ENCODE data around the gene MGMT. TPM values are rescaled to one million over a fixed set of nuclear protein-coding genes. Genes with fewer than 3 reads are reported as not detected.

The MGMT gene
- total and polyA plus RNA-seq, 4 donors: 28.2 to 79.1 (median 46.0) TPM

GRCh38 chr10:129704225-129704624, 237.2 kb downstream of the MGMT start:
- H3K9ac ChIP-seq (ENCODE audit: low read depth in 1 of 2, low read length in 2 of 2): no peak overlapping the region
- H3K4me3 ChIP-seq (ENCODE audit: low read depth in 1 of 3, low read length in 3 of 3): no peak overlapping the region
- no peak overlapping the region for H3K27ac ChIP-seq (ENCODE audit: low read depth in 1 of 2, low read length in 2 of 2)
- H3K27me3 ChIP-seq (ENCODE audit: control insufficient read depth in 4 of 4, insufficient read depth in 4 of 4, low read length in 3 of 4): no peaks in the 10 kb centered on the region
- TF ChIP-seq RAD21 (IDR thresholded peaks at IDR 0.05) (no peak), EGR1 (IDR thresholded peaks at IDR 0.05; ENCODE audit: low read depth in 2 of 2) (no peak), SP1 (IDR thresholded peaks at IDR 0.05) (no peak), NR2F2 (IDR thresholded peaks at IDR 0.05) (no peak), FOXA2 (IDR thresholded peaks at IDR 0.05) (no peak), FOXA1 (IDR thresholded peaks at IDR 0.05) (no peak), CTCF (IDR thresholded peaks at IDR 0.05; ENCODE audit: low read depth, low read length, missing input control) (no peak), YY1 (IDR thresholded peaks at IDR 0.05) (no peak), MAX (IDR thresholded peaks at IDR 0.05) (no peak), ATF3 (IDR thresholded peaks at IDR 0.05) (no peak), TAF1 (conservative IDR thresholded peaks at IDR 0.05) (no peak), HNF4G (IDR thresholded peaks at IDR 0.05) (no peak), HNF4A (conservative IDR thresholded peaks at IDR 0.05) (no peak), GABPA (IDR thresholded peaks at IDR 0.05 in 1 of 2, conservative IDR thresholded peaks at IDR 0.05 in 1 of 2) (no peak)
- TF ChIP-seq, protein P1, sequence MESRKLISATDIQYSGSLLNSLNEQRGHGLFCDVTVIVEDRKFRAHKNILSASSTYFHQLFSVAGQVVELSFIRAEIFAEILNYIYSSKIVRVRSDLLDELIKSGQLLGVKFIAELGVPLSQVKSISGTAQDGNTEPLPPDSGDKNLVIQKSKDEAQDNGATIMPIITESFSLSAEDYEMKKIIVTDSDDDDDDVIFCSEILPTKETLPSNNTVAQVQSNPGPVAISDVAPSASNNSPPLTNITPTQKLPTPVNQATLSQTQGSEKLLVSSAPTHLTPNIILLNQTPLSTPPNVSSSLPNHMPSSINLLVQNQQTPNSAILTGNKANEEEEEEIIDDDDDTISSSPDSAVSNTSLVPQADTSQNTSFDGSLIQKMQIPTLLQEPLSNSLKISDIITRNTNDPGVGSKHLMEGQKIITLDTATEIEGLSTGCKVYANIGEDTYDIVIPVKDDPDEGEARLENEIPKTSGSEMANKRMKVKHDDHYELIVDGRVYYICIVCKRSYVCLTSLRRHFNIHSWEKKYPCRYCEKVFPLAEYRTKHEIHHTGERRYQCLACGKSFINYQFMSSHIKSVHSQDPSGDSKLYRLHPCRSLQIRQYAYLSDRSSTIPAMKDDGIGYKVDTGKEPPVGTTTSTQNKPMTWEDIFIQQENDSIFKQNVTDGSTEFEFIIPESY (IDR thresholded peaks at IDR 0.05): no peak
- no peaks in the 10 kb centered on the region for H3K9me3 ChIP-seq (ENCODE audit: control insufficient read depth in 4 of 4, low read length in 3 of 4)
- H3K36me3 ChIP-seq (ENCODE audit: control insufficient read depth in 4 of 4, insufficient read depth in 3 of 4, low read depth in 1 of 4, low read length in 3 of 4): peaks cover 0 to 4% (median 1%) of the 10 kb centered on the region in 4 donors
- H3K4me1 ChIP-seq (ENCODE audit: control insufficient read depth in 4 of 4, insufficient read depth in 4 of 4, low read length in 3 of 4): peaks cover 10 to 38% (median 28%) of the 10 kb centered on the region in 4 donors
- DNase-seq (ENCODE audit: low spot score): no peak
- 91% methylated on average over 16 of the region's 16 CpGs for WGBS

- Histone ChIP-seq H3K9me3 (ENCODE audit: control insufficient read depth in 4 of 4, low read length in 3 of 4) (no peaks in the 10 kb centered on the region), H3K36me3 (ENCODE audit: control insufficient read depth in 4 of 4, insufficient read depth in 3 of 4, low read depth in 1 of 4, low read length in 3 of 4) (peaks cover 0 to 3% (median 1%) of the 10 kb centered on the region in 4 donors), H3K4me3 (ENCODE audit: low read depth in 1 of 3, low read length in 3 of 3) (no peak overlapping the region), H3K9ac (ENCODE audit: low read depth in 1 of 2, low read length in 2 of 2) (no peak overlapping the region), H3K27ac (ENCODE audit: low read depth in 1 of 2, low read length in 2 of 2) (no peak overlapping the region), H3K4me1 (ENCODE audit: control insufficient read depth in 4 of 4, insufficient read depth in 4 of 4, low read length in 3 of 4) (peaks cover 10 to 45% (median 35%) of the 10 kb centered on the region in 4 donors), H3K27me3 (ENCODE audit: control insufficient read depth in 4 of 4, insufficient read depth in 4 of 4, low read length in 3 of 4) (no peaks in the 10 kb centered on the region)
- WGBS: 86% methylated on average over 25 of the region's 25 CpGs
- no peak for TF ChIP-seq FOXA2 (IDR thresholded peaks at IDR 0.05)
- TF ChIP-seq MAX (IDR thresholded peaks at IDR 0.05): no peak
- no peak for TF ChIP-seq EGR1 (IDR thresholded peaks at IDR 0.05; ENCODE audit: low read depth in 2 of 2)
- DNase-seq (ENCODE audit: low spot score): no peak
Measured at GRCh38 chr10:129704786-129705525, 237.9 kb downstream of the MGMT start.

Data from liver (tissue), 9 donors.